ENCODE measurements around the gene FBXO33.

Gene FBXO33

GRCh38 chr14:39456702-39457250, 24.5 kb upstream of the FBXO33 start:
- TF ChIP-seq CTCF (IDR thresholded peaks at IDR 0.05; ENCODE audit: insufficient read depth, low read depth, low read length, missing control alignments), result no peak
- no peak for DNase-seq (ENCODE audit: low read depth)
- H3K4me3 ChIP-seq (ENCODE audit: low read length), result no peak overlapping the region

- TF ChIP-seq CTCF (IDR thresholded peaks at IDR 0.05; ENCODE audit: insufficient read depth, low read depth, low read length, missing control alignments), result no peak
- no peak for DNase-seq (ENCODE audit: low read depth)
- no peak overlapping the region for H3K4me3 ChIP-seq (ENCODE audit: low read length)
These were observed 22.8 kb upstream of the FBXO33 start for GRCh38 chr14:39454906-39455539.

- DNase-seq (ENCODE audit: low read depth), result no peak
- TF ChIP-seq CTCF (IDR thresholded peaks at IDR 0.05; ENCODE audit: insufficient read depth, low read depth, low read length, missing control alignments), result no peak
- H3K4me3 ChIP-seq (ENCODE audit: low read length), result no peak overlapping the region
These were observed 20.4 kb upstream of the FBXO33 start for GRCh38 chr14:39452680-39453079.

GRCh38 chr14:39451811-39452210, 19.6 kb upstream of the FBXO33 start:
- no peak overlapping the region for H3K4me3 ChIP-seq (ENCODE audit: low read length)
- no peak for TF ChIP-seq CTCF (IDR thresholded peaks at IDR 0.05; ENCODE audit: insufficient read depth, low read depth, low read length, missing control alignments)
- no peak for DNase-seq (ENCODE audit: low read depth)

- DNase-seq (ENCODE audit: low read depth), result no peak
- no peak overlapping the region for H3K4me3 ChIP-seq (ENCODE audit: low read length)
- TF ChIP-seq CTCF (IDR thresholded peaks at IDR 0.05; ENCODE audit: insufficient read depth, low read depth, low read length, missing control alignments), result no peak
These were observed 15.0 kb upstream of the FBXO33 start for GRCh38 chr14:39447175-39447661.

GRCh38 chr14:39446131-39446744, 14.0 kb upstream of the FBXO33 start:
- no peak overlapping the region for H3K4me3 ChIP-seq (ENCODE audit: low read length)
- no peak for TF ChIP-seq CTCF (IDR thresholded peaks at IDR 0.05; ENCODE audit: insufficient read depth, low read depth, low read length, missing control alignments)
- DNase-seq (ENCODE audit: low read depth), result no peak
